Endometrium (tissue), 2 donors: ENCODE data around the gene MSI2.

Experiments
- FAIRE-seq: peaks from 2 replicates; lab custom pipeline; 2012; peaks lifted over from hg19 to GRCh38; lab: Jason Lieb, UNC
- donor health status: control.
- donor health status: control.

MSI2 gene

DNA sequence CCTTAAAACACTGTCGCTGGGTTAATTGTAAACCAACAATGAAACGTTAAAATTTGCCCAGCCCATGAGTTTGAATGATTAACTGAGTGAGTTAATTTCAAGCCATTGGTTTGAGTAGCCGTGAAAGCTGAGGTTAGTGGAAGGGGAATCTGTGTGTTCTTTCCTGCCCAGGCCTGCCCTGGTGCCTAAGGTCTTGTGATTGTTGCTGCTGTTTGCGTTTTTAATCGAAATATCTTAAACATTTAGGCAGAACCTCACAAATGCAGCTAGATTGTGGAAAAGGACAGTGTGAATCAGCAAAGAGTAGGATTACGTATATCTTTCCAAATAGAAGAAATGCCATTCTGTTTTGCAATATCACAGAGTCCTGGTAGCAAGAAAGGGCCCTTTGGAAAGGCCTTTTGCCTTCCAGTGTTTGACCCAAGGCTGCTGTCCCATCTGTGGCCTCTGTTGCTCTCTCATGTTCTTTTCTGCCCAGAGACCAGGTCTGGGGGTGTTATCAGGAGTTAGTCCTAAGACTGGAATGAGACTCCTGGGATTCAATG, 113.8 kb downstream of the MSI2 start:
- no peak for FAIRE-seq

DNA sequence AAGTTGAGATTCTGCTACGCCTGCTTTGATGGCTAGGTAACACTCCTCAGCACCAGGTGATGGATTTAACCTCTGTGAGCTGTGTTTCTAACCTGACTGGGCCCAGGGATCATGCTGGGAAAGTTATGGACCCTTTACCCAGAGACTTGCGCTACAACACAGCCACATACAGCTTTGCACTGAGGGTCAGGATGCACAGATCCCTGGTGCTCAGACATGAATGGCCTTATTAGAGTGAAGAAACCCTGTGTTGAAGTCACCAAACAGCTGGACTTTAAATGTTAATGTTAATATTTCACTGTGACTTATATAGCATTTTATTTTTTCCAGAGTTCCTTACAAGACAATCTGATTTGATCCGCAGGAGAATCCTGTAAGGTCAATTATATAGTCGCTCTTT, 114.3 kb downstream of the MSI2 start:
- no peak for FAIRE-seq

DNA sequence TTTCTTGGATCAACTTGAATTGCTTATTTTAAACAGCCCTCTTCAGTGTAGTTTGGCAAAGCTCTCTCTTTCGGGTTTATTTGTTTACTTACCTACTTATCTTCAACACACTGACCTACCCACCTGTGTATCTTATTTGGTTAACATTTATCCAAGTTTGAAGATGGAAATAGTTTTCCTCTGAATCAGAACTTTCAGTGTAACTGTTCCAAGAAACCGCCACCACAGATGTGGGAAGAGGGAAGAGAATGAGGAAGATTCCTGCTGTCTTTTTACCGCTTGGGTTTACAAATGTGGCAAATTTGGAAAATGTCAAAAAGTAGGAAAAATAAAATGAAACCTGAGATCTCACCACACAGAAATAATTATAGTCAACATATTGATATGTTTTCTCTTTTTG, 115.8 kb downstream of the MSI2 start:
- no peak for FAIRE-seq

DNA sequence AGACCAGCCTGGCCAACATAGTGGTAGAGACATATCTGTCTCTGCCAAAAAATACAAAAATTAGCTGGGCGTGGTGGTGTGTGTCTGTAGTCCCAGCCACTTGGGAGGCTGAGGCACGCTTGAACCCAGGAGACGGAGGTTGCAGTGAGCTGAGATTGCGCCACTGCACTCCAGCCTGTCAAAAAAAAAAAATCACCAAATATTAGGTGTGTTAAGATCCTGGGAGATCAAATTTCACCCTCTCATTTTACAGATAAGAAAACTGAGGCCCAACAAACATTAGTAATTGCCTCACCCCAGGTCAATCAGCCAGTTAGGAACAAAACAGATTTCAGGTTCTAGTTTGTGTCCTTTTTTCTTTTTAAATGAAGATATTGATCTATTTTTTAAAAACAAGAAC, 116.7 kb downstream of the MSI2 start:
- FAIRE-seq, result no peak

DNA sequence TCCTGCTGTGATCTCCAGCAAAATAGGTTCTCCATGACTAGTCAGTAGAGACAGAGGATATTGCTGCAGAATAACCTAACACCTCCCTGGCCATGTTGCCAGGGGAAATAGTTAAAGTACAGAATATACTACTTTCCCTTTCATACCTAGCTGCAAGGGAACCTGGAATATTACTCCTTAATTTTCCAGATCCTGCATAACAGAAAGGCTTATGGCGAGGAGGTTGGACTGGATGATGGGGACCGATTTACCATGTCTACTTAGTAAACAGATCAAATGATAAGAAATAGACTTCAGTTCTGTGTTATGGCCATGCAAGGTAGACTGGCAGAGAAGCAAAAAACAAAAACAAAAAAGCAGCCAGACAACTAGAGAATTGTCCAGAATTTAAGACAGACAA, 117.4 kb downstream of the MSI2 start:
- no peak for FAIRE-seq

DNA sequence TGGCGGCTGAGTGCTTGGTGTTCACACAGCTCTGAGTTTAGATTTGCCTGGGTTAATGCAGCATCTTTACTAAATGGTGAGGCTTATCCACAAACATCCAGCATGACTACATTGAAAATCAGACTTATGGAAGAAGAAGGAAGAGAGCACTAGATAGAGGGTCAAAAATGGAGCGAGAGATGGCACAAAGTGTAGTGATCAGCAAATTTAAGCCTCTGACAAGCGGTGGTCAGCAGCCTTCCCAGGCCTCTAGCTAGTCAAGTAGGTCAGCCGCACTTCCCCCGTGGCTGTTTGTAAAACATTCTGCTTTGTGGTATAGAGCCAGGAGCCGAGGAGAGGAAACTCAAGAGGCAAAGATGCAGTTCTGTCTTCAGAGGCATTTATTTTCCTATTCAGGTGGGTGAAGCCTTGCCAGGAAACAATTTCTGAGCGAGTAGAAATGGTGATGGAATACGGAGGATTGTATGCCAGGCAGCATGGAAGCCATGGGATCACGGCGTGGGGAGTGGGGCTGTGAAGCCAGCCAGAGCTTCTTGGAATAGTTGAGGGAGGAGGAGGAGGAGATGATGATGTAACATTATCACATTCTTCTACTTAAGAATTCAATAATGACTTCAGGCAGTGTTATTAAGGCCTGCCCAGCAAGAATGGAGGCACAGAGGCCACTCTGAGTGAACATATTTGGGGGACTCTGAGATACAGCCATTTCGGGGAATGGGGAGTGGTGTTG, 118.9 kb downstream of the MSI2 start:
- FAIRE-seq, result no peak

DNA sequence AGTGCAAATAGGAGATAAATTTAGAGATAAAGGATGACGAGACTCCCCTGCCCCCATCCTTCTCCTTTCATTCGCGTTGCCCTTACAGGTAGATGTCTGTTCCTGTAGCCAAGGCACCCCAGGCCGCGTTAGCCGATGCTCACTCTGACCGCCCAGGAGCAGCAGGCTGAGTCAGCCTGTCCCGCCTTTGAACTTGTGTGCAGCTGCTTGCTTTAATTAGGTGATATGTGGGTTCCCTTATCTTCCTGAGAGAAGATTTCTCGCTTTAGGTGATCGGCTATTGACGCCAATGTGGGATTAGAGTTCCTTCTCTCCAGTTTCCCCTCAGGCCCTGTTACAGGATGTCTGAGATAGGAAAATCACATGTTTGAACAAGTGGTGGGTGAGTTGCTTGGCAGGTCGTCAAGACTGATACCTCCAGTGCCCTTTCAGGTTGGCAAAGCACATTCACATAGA, 119.5 kb downstream of the MSI2 start:
- FAIRE-seq, result no peak

DNA sequence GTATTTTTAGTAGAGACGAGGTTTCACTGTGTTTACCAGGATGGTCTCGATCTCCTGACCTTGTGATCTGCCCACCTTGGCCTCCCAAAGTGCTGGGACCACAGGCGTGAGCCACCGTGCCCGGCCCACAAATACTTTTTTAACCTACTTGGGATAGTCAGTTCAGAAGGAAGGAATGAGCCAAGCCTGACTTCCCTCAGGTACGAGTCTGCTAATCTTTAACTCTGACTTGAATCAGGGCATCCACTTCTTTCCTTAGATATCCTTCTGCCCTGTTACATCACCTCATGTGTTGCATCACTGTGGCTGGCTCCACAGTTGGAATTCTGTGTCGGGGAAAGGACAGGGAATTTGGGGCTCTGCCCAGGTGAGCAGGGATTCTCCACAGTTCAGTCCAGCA, 120.8 kb downstream of the MSI2 start:
- no peak for FAIRE-seq

DNA sequence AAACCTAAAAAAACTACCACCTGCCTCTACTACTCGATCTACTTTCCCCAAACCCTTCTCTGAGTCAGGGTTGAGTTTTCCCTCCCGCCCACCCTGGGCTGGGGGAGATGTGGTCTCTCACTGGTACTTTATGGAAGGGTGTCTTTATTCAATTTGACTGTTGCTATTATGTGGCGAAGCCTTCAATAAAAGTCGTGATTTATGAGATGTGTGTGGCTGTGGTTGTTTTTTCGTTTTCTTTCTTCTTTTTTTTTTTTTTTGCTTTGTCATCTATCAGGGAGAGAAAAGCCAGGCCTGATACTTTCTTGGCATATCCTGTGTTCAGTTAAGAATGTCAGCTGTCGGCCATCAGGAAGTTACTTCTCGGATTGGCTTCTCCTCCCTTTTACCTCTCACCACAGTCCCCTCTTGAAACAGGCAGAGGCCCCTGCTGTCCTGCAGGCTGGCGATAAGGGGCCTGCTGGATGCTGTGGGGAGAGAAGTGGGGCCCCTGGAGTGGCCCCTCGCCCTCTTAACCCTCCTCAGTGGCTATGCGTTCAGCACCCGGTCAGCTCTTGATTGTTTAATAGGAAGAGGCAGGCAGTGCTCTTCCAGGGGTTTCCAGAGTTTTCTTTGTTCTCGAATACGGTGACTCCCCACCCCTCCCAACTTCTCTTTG, 123.0 kb downstream of the MSI2 start:
- no peak for FAIRE-seq

DNA sequence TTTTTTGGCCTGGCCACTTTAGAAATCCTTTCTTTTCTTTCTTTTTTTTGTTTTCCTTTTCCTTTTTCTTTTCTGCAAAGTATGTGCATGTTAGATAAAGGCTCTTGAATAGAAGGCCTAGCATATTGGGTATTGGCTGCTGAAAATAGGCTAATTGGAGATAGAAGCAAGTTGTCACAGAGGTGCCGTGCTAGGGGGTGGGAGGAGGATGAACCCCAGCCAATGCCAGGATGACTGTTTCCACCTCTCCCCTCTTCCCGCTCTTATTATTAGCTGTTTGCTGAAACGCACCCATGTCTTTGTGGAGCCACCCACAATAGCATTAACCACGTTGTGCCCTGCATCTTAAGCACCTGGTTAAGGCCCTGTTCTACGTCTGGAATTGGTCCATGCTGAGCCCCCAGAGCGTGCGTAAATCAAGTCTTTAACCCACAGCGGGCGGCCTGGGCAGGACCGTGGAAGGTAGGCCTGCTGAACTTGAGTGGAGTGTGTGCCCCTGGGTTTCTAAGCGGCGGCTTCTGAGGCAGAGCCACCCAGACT, 123.6 kb downstream of the MSI2 start:
- no peak for FAIRE-seq

DNA sequence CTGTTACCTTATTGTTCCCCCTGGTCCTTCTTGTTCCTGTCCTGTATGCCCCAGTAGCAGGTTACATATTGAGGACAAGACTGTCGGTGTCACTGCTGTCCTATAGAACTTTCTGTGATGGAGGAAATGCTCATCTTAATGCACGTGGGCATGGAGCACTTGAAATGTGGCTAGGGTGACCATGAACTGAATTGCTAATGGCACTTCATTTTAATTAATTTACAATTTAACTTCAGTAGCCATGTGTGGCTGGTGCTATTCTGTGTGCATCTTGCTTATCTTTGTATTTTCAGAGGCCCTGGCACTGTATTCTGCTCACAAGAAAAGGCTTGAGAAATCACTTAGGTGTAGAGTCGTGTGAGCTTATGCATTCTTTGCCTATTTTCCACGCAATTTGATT, 125.2 kb downstream of the MSI2 start:
- FAIRE-seq, result no peak

DNA sequence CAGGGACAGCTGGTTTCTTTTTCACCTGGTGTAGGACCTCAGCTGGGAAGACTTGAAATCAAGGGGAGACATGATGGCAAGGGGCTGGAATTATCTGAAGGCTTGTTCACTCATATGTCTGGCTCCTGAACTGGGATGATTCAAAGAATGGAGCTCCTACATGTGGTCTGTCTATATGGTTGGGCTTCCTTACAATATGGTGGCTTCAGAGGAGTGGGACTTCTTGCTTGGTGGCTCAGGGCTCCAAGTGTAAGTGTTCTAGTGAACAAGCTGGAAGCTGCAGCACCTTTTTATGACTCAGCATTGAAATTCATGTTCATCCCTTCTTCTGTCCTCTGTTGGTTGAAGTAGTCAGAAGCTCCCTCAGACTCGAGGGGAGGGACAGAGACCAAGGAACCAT, 127.9 kb downstream of the MSI2 start:
- FAIRE-seq, result no peak

DNA sequence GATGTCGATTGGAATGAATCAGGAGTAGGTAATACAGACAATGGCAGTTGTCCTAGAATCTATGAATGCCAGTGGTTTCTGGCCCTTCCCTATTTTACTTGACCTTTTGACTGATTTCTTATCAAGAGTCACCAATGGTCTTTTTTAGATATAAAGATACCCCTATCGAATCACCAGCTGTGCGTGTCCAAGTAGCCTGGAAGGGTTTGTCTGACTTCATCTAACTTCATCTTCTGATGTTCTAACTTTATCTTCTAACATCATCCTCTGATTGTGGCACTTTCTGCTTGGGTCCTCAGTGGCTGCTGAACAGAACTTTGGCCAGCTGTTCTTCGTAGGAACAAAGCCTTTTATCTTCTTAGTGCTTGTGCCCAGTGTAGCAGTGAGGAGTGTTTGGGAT, 129.7 kb downstream of the MSI2 start:
- FAIRE-seq, result no peak

DNA sequence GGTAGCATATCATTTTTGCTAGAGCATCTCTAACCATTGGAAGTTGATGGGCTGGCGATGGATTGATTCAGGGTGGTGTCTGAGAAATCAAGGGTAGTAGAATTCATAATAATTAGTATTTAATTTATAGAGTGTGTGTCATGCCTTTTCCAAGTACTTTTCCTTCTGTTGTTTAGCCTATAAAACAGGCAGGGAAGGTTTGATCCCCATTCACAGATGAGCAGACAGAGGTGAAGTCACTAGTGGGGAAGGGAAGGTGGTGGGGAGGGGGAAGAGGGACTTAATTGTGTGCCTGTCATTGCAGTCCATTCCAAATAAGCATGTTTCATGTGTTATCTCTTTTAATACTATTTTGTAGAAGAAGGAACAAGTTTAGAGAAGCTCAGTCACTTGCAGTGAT, 131.3 kb downstream of the MSI2 start:
- FAIRE-seq, result no peak

DNA sequence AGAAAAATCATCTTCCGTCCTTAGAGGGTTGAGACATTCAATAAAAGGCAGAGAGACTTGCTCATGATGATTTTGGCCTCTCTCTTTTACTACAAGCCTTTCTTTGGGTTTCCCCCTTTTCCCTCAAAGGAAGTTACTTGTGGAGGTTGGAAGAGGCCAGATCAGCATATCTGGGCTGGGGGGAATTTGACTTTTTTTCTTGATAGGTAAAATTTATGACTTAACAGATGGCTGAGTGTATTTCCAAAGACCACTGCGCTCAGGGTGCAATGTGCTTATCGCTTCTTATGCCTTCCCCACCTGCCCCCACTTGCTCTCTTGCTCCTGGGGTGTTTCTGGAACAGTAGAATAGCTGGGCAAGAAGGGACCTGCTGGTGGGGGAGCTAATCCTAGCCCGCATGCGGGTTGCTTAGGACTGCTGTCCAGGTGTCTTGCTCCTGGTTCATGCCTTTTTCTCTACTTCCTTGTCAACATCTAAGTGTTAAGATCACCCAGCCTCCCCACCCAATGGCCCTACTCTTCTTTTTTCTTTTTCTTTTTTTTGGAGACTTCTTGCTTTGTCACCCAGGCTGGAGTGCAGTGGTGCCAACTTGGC, 131.9 kb downstream of the MSI2 start:
- FAIRE-seq, result no peak

DNA sequence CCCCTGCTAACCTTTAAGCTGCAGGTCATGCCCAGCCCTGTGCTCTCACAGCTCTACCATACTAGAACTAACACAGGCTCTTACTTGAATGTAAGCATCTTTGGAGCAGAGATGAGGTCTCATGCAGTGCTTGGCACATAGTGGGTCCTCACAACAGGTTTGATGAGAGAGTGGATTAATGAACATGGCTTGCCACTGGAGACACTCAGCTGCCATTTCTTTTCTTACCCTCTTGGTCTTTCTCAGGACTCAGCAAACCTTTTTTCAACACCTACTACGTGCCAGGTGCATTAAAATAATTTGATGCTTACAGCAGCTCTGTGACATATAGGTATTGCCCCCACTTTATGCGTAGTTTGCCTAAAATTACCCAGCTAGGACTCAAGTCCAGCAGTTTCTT, 133.2 kb downstream of the MSI2 start:
- no peak for FAIRE-seq

DNA sequence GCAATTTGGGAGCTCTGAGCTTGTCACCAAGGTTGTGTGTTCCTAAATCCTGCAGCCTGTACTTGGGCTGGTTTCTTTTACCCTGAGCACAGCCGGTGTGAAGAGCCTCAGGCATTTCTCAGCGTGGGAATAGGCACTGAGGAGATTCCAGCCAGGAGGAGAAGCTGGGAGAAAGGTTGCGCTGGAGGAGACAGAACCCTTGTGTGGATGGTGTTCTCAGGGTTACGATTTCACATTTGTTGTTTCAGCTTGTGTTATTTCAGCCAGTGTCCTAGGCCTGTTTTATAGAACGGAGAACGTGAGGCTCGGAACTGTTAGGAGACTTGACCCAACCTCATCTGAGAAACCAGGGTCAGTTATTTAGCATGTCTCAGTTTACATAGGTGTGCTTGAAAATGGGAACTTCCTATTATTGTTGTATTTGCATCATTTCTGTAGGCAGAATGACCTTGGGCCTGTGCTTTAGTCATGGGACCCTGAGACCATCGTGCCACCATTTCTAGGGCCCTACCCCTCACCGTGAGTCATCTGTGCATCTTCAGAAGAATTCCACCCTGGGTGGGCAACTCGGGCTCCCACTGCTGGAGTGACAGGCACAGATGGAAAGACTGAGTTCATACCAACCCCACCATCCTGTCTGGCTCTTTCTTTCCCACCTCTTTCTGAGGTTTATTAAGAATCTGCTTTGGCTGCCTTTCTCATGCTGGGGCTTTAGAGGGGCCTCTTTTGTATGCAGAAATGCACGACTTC, 134.9 kb downstream of the MSI2 start:
- FAIRE-seq, result no peak

DNA sequence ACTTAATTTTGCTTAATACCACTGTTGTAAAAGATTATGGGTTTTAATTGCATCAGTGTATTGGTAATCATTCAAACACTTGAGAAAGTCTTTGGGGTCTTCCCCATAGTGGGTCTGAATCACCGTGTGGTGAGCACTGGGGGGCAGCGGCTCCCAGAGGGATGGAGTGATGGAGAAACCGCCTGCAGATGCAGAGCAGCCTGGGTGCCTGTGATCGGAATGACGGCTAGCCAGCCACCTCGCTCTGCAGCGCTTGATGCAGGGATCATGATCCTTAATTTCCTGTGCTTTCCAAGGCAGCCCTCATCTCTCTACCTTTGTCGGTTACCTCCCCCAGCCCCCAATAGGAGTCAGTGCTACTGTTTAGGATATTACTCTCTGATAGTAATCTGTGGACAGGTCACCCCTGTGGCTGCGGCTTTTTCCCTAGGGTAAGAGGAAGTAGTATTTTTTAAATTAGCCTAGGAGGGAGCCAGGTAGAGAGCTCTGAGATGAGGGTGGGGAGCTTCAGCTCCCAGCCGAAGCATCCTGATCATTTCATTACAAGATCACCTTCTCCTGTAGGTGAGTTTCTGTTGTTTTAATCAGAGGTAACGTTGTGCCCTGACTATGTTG, 135.6 kb downstream of the MSI2 start:
- no peak for FAIRE-seq

DNA sequence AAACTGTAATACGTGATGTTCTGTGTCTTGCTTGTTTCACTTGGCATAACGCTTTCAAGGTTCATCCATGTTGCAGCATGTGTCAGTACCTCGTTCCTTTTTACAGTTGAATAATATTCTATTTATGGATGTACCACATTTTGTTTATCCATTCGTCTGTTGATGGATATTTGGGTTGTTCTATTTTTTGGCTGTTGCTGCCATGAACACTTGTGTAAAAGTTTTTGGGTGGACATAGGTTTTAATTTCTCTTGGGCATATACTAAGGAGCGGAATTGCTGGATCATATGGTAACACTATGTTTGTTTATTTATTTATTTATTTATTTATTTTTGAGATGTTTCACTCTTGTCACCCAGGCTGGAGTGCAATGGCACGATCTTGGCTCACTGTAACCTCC, 137.0 kb downstream of the MSI2 start:
- no peak for FAIRE-seq

DNA sequence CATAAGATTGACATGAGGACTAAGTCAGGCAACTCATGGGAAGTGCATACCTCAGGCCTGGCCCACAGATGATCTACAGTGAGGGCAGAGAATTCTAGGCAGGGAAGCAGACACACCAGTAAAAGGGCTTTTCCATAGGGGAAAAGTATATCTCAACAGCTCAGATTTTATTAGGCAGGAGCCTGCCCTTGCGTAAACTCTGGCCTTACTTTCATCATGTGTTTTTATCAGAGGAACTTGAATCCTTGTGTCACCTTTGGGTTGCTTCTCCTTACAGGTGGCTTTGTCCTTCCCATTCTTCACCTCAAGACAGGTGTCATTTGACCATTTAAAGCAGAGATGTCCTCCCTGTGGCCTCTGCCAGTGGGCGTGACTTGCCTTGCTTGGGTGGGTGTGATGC, 138.1 kb downstream of the MSI2 start:
- no peak for FAIRE-seq

DNA sequence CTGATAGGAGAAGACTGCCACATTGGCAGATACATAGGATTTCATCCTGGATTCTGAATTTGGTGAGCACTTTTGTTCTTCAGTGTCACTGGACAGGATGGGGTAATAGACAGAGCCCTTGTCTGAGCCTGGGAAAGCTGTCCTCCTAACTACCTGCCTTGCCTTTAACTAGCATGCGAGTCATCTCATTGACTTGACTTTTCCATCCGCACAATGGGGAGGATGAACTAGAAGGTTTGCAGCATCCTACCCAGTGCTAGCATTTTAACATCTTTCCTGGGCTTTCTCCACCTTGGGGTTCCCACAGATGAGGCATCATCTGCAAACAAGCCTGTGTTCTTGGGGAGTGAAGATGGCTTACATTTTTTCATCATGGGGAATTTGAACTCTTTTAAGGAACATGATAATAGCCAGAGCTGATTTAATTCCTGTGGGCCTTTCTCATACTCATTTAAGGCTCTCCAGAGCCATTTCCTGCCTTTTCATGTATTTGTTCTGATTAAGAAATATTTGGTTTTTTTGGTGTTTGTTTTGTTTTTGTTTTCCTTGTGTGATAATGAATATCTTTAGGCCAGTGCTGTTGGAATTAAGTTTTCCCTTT, 139.5 kb downstream of the MSI2 start:
- FAIRE-seq, result peak; percentile 89

DNA sequence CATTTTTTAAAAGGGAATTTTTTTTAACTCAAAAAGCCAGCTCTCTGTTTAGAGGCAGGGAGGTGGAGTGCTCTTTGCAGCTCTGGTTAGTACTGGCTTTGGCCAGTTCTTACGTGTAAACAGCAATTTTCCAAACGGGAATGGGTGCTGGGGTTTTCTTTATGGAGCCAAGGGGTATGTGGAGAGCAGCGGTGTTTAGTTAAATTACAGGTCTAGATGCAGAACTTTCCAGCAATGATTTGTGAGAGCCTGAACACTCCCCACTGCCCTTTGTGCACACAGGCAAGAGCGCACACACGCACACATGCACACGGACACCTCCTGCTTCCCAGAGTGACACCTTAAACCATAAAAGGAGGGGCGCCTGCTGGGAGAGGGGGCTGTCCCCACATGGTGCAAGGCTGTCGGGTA, 140.2 kb downstream of the MSI2 start:
- FAIRE-seq, result no peak
